H9 (cell line): ENCODE measurements around the gene ZNF248. TPM values are rescaled to one million over a fixed set of nuclear protein-coding genes. Genes with fewer than 3 reads are reported as not detected.

Experiments used
- DNase-seq: peaks from one replicate; pipeline ENCODE4 v3.0.0-alpha.2; 2017
- H2AFZ ChIP-seq: one replicate; pipeline ENCODE4 v1.6.1; 2013; ENCODE audit warnings: mild to moderate bottlenecking, low read length, control low read depth, moderate library complexity
- H2AK5ac ChIP-seq: 2 replicates; pipeline ENCODE4 v1.6.1; 2013; ENCODE audit warnings: low read length, control low read depth, mixed read lengths; ENCODE audit not compliant: insufficient read length
- H2BK120ac ChIP-seq: one replicate; pipeline ENCODE4 v1.6.1; 2013; ENCODE audit warnings: low read depth, mild to moderate bottlenecking, low read length, control low read depth, inconsistent platforms; ENCODE audit not compliant: poor library complexity, severe bottlenecking
- H2BK12ac ChIP-seq: 2 replicates; pipeline ENCODE4 v1.6.1; 2013; ENCODE audit warnings: low read length, control low read depth, mixed read lengths, low read depth; ENCODE audit not compliant: insufficient read length
- H2BK15ac ChIP-seq: 2 replicates; pipeline ENCODE4 v1.6.1; 2013; ENCODE audit warnings: low read depth, low read length, control low read depth
- H2BK20ac ChIP-seq: one replicate; pipeline ENCODE4 v1.6.1; 2013; ENCODE audit warnings: low read depth, mild to moderate bottlenecking, low read length, control low read depth, inconsistent platforms; ENCODE audit not compliant: poor library complexity, severe bottlenecking
- H2BK5ac ChIP-seq: 2 replicates; pipeline ENCODE4 v1.6.1; 2013; ENCODE audit warnings: low read length, control low read depth, mixed read lengths; ENCODE audit not compliant: insufficient read length
- H3K14ac ChIP-seq: 2 replicates; pipeline ENCODE4 v1.6.1; 2013; ENCODE audit warnings: low read length, control low read depth; ENCODE audit not compliant: insufficient read depth
- H3K18ac ChIP-seq: 2 replicates; pipeline ENCODE4 v1.6.1; 2013; ENCODE audit warnings: low read depth, mild to moderate bottlenecking, mixed read lengths, low read length, control low read depth; ENCODE audit not compliant: insufficient read length
- H3K23ac ChIP-seq: 2 replicates; pipeline ENCODE4 v1.6.1; 2013; ENCODE audit warnings: low read length, control low read depth, mixed read lengths, low read depth; ENCODE audit not compliant: insufficient read length
- H3K23me2 ChIP-seq: 2 replicates; pipeline ENCODE4 v1.6.1; 2013; ENCODE audit warnings: low read depth, mild to moderate bottlenecking, mixed read lengths, low read length, control low read depth; ENCODE audit not compliant: insufficient read length, poor library complexity, severe bottlenecking
- H3K27ac ChIP-seq: 2 replicates; pipeline ENCODE4 v1.5.1; 2013; ENCODE audit warnings: low read length, control low read depth, mixed read lengths, low read depth; ENCODE audit not compliant: insufficient read length
- H3K27me3 ChIP-seq: 2 replicates; pipeline ENCODE4 v1.6.1; 2013; ENCODE audit warnings: low read length, control low read depth, inconsistent platforms; ENCODE audit not compliant: insufficient read depth
- H3K4ac ChIP-seq: 2 replicates; pipeline ENCODE4 v1.6.1; 2013; ENCODE audit warnings: low read depth, mild to moderate bottlenecking, control low read depth, inconsistent platforms, low read length, moderate library complexity
- H3K4me1 ChIP-seq: 2 replicates; pipeline ENCODE4 v1.6.1; 2013; ENCODE audit warnings: low read length, control low read depth, inconsistent platforms; ENCODE audit not compliant: insufficient read depth
- H3K4me2 ChIP-seq: 2 replicates; pipeline ENCODE4 v1.6.1; 2013; ENCODE audit warnings: low read length, control low read depth, mixed read lengths; ENCODE audit not compliant: insufficient read length, insufficient read depth
- H3K56ac ChIP-seq: 2 replicates; pipeline ENCODE4 v1.6.1; 2013; ENCODE audit warnings: low read depth, mild to moderate bottlenecking, mixed read lengths, low read length, control low read depth; ENCODE audit not compliant: insufficient read length
- H3K79me1 ChIP-seq: 2 replicates; pipeline ENCODE4 v1.6.1; 2013; ENCODE audit warnings: low read depth, mild to moderate bottlenecking, moderate library complexity, low read length, control low read depth, inconsistent platforms; ENCODE audit not compliant: insufficient read depth, poor library complexity, severe bottlenecking
- H3K79me2 ChIP-seq: 2 replicates; pipeline ENCODE4 v1.6.1; 2013; ENCODE audit warnings: low read length, control low read depth, inconsistent platforms; ENCODE audit not compliant: insufficient read depth
- H3K9ac ChIP-seq: 2 replicates; pipeline ENCODE4 v1.6.1; 2013; ENCODE audit warnings: low read length, control low read depth, mixed read lengths; ENCODE audit not compliant: insufficient read length; ENCODE audit errors: extremely low read depth
- H3K9me3 ChIP-seq: one replicate; pipeline ENCODE4 v1.6.1; 2013; ENCODE audit warnings: low read depth, low read length, inconsistent platforms; ENCODE audit not compliant: control insufficient read depth
- H3T11ph ChIP-seq: one replicate; pipeline ENCODE4 v1.6.1; 2013; ENCODE audit warnings: mild to moderate bottlenecking, low read length, control low read depth, inconsistent platforms
- H4K20me1 ChIP-seq: one replicate; pipeline ENCODE4 v1.6.1; 2013; ENCODE audit not compliant: control insufficient read depth, insufficient read length, insufficient read depth
- H4K5ac ChIP-seq: 2 replicates; pipeline ENCODE4 v1.6.1; 2013; ENCODE audit warnings: low read depth, mild to moderate bottlenecking, mixed read lengths, low read length, control low read depth; ENCODE audit not compliant: insufficient read length
- H4K8ac ChIP-seq: replicated peaks from 2 replicates; pipeline ENCODE4 v1.6.1; 2013; ENCODE audit warnings: low read length, control low read depth, mixed read lengths, low read depth; ENCODE audit not compliant: insufficient read length
- H4K91ac ChIP-seq: 2 replicates; pipeline ENCODE4 v1.6.1; 2013; ENCODE audit warnings: low read depth, mild to moderate bottlenecking, moderate library complexity, mixed read lengths, low read length, control low read depth; ENCODE audit not compliant: insufficient read length
- H3K27ac Mint-ChIP-seq, 3 experiments: 2 replicates in 2 of 3; 3 replicates in 1 of 3; pipeline ENCODE4 v1.8.0; 2020 to 2021; ENCODE audit warnings: mixed read lengths in 3 of 3, mild to moderate bottlenecking in 1 of 3, moderate library complexity in 1 of 3
- H3K27me3 Mint-ChIP-seq: 2 replicates; pipeline ENCODE4 v1.8.0; 2021; ENCODE audit warnings: low read depth, mild to moderate bottlenecking, moderate library complexity, mixed read lengths
- H3K36me3 Mint-ChIP-seq, 3 experiments: 2 replicates in 2 of 3; 3 replicates in 1 of 3; pipeline ENCODE4 v1.8.0; 2020 to 2021; ENCODE audit warnings: low read depth in 3 of 3, mixed read lengths in 3 of 3; ENCODE audit not compliant: insufficient read depth in 1 of 3
- H3K4me1 Mint-ChIP-seq, 2 experiments: 2 replicates each; pipeline ENCODE4 v1.8.0; 2020; ENCODE audit warnings: mixed read lengths in 2 of 2
- H3K4me3 Mint-ChIP-seq, 2 experiments: 2 replicates in 1 of 2; 3 replicates in 1 of 2; pipeline ENCODE4 v1.8.0; 2020 to 2021; ENCODE audit warnings: mild to moderate bottlenecking in 2 of 2, mixed read lengths in 2 of 2, moderate library complexity in 1 of 2
- H3K9me3 Mint-ChIP-seq, 2 experiments: 2 replicates in 1 of 2; 3 replicates in 1 of 2; pipeline ENCODE4 v1.8.0; 2020; ENCODE audit warnings: mild to moderate bottlenecking in 2 of 2, mixed read lengths in 2 of 2, moderate library complexity in 1 of 2
- CTCF ChIP-seq: fragments of 200-600 bp; sonication (generic); conservative IDR thresholded peaks from 3 replicates; pipeline ENCODE4 v1.8.0; 2021; ENCODE audit warnings: antibody characterized with exemption, mild to moderate bottlenecking
- WGBS: extraction: QIAGEN DNeasy Blood & Tissue Kit; methylation state at CpG from one replicate; pipeline ENCODE4 v1.1.7; 2013; ENCODE audit warnings: missing lambda C conversion rate, low lambda C conversion rate, mixed read lengths; ENCODE audit not compliant: insufficient read length; ENCODE audit errors: extremely low coverage; 5-methylcytosine and 5-hydroxymethylcytosine counted together
- total RNA-seq: library from RNA; stranded (reverse); gene quantifications from 2 replicates; pipeline ENCODE4 v1.2.1, GENCODE V29; 2021

ZNF248 gene
- total RNA-seq, 1 experiment from 2014 or later: 5.4 TPM

DNA sequence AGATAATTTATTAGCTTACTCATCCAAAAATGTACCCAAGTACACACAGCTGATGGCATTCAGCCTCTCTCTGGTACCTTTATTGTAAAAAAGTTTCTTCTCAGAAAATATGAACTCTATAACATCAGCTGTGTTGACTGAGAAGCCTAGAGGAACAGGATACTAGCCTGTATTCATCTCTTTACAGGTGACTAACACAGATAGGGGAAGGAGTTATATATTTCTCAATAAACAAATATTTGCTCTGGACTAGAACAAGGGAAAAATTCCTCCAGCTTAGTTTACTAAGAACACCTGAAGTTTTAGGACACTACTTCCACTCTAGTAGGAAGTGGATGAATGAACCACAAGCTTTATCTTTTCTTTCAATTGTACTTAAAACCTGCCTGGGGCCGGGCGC is 67.8 kb downstream of the ZNF248 start:
- Mint-ChIP-seq H3K4me1 (no peaks in the 10 kb centered on the region), H3K27me3 (no peaks in the 10 kb centered on the region; the same call in 1 of the 2 replicates), H3K36me3 (peaks cover 0 to 14% (median 6%) of the 10 kb centered on the region in 3 experiments; a peak in 4 of 7 replicates), H3K27ac (no peak overlapping the region), H3K4me3 (no peak overlapping the region), H3K9me3 (peaks cover 78 to 82% of the 10 kb centered on the region in 2 experiments)
- no peak overlapping the region for H3T11ph ChIP-seq
- H3K23me2 ChIP-seq: no peaks in the 10 kb centered on the region
- no peak overlapping the region for H4K8ac ChIP-seq
- H2BK20ac ChIP-seq: no peak overlapping the region
- no peaks in the 10 kb centered on the region for H3K27me3 ChIP-seq
- no peak for DNase-seq
- no peaks in the 10 kb centered on the region for H3K4me1 ChIP-seq
- no peak overlapping the region for H3K18ac ChIP-seq
- no peak overlapping the region for H2BK120ac ChIP-seq
- no peak overlapping the region for H2BK12ac ChIP-seq
- no peak for TF ChIP-seq CTCF
- no peaks in the 10 kb centered on the region for H4K20me1 ChIP-seq
- H4K5ac ChIP-seq: no peak overlapping the region
- no peak overlapping the region for H3K23ac ChIP-seq
- no peak overlapping the region for H3K4ac ChIP-seq
- H3K56ac ChIP-seq: no peak overlapping the region
- H2BK15ac ChIP-seq: no peak overlapping the region
- H2AK5ac ChIP-seq: no peak overlapping the region
- no CpG with 5 or more reads among the region's 2 CpGs for whole genome bisulfite sequencing
- no peak overlapping the region for H3K4me2 ChIP-seq
- no peaks in the 10 kb centered on the region for H3K79me1 ChIP-seq
- no peak overlapping the region for H3K9ac ChIP-seq
- no peaks in the 10 kb centered on the region for H3K79me2 ChIP-seq
- no peak overlapping the region for H3K27ac ChIP-seq
- H2AFZ ChIP-seq: no peak overlapping the region
- H2BK5ac ChIP-seq: no peak overlapping the region
- no peak overlapping the region for H4K91ac ChIP-seq
- no peak overlapping the region for H3K14ac ChIP-seq
- H3K9me3 ChIP-seq: peaks cover 54% of the 10 kb centered on the region
